ENCODE data around the gene KCNG2.

Gene KCNG2

GRCh38 chr18:79903787-79904356 is 106.1 kb downstream of the KCNG2 start:
- Histone ChIP-seq H3K27ac (ENCODE audit: low read depth, low read length) (no peak overlapping the region), H3K27me3 (ENCODE audit: control insufficient read depth in 1 of 2, insufficient read depth in 2 of 2, low read length in 2 of 2) (no peaks in the 10 kb centered on the region), H3K4me3 (ENCODE audit: low read depth in 1 of 2, low read length in 2 of 2) (no peak overlapping the region), H3K36me3 (ENCODE audit: insufficient read depth, low read length) (peaks cover 1% of the 10 kb centered on the region), H3K4me1 (ENCODE audit: insufficient read depth, low read length) (no peaks in the 10 kb centered on the region), H3K9ac (ENCODE audit: low read length) (no peak overlapping the region), H3K9me3 (ENCODE audit: low read length) (no peaks in the 10 kb centered on the region)

DNA sequence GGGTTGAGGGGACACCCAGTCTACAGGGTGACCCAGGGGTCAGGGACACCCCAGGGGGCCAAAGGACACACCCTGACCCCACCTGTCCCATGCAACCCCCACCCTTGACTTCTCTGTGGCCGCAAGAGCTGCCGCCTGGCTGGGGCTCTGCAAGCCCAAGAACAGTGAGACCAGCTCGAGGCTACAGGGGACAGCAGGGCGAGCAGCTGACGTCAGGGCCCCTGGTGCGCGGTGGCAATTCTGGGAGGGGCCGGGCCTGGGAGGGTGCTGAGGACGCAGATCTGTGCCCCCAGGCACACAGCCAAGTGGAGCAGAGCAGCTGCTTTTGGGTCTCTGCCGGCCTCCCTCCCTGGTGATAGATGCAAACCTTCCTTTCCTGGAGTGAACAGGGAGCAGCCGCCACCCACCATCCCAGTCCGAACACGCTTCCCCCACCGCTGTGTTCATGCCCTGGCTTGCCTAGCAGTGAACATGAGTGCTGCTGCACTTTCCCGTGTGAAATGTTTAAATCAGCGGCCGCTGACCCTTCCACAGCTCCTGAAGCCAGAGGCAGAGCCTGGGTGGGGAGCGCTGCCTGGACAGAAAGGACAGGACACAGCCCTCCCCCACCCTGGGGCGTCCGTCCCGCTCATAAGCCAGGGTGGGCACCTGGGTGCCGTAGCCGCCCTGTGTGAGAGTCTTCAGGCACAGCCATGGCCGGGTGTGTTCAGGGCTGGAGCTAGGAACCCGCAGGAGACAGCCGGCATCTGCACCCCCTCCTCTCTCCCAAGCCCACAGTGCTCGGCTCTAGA is 106.8 kb downstream of the KCNG2 start:
- no peaks in the 10 kb centered on the region for H3K4me1 ChIP-seq (ENCODE audit: insufficient read depth, low read length)
- no peaks in the 10 kb centered on the region for H3K9me3 ChIP-seq (ENCODE audit: low read length)
- H3K36me3 ChIP-seq (ENCODE audit: insufficient read depth, low read length) = peaks cover 5% of the 10 kb centered on the region
- H3K27me3 ChIP-seq (ENCODE audit: control insufficient read depth in 1 of 2, insufficient read depth in 2 of 2, low read length in 2 of 2) = no peaks in the 10 kb centered on the region
- no peak overlapping the region for H3K4me3 ChIP-seq (ENCODE audit: low read depth in 1 of 2, low read length in 2 of 2)
- no peak overlapping the region for H3K9ac ChIP-seq (ENCODE audit: low read length)
- H3K27ac ChIP-seq (ENCODE audit: low read depth, low read length) = no peak overlapping the region

DNA sequence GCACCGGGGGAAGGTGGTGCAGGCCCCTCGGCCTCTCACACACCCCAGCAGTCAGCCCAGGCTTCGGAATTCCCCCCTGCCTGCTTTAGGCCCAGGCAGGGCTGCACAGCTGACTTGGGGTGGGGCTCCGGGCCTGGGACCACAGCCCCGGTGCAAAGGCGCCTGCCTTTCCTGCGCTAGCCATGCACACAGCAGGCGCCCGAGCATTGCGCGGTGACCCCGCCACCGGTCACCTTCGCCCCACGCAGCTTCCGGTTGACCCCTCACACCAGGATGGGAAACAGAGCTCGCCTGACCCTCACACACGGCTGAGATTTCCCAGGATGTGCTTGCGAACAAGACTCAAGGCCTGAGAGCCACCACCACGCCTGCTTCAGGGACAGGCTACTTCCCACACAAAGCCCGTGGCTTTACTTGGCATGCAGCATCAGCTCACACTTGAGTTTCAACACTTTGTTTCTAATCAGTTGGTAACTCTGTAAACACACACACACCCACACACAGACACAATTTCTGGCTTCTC is 107.7 kb downstream of the KCNG2 start:
- no peaks in the 10 kb centered on the region for H3K4me1 ChIP-seq (ENCODE audit: insufficient read depth, low read length)
- H3K27ac ChIP-seq (ENCODE audit: low read depth, low read length) = no peak overlapping the region
- no peak overlapping the region for H3K4me3 ChIP-seq (ENCODE audit: low read depth in 1 of 2, low read length in 2 of 2)
- no peaks in the 10 kb centered on the region for H3K27me3 ChIP-seq (ENCODE audit: control insufficient read depth in 1 of 2, insufficient read depth in 2 of 2, low read length in 2 of 2)
- peaks cover 5% of the 10 kb centered on the region for H3K36me3 ChIP-seq (ENCODE audit: insufficient read depth, low read length)
- no peak overlapping the region for H3K9ac ChIP-seq (ENCODE audit: low read length)
- no peaks in the 10 kb centered on the region for H3K9me3 ChIP-seq (ENCODE audit: low read length)

- H3K9me3 ChIP-seq (ENCODE audit: low read length) = no peaks in the 10 kb centered on the region
- H3K36me3 ChIP-seq (ENCODE audit: insufficient read depth, low read length) = peaks cover 5% of the 10 kb centered on the region
- H3K4me3 ChIP-seq (ENCODE audit: low read depth in 1 of 2, low read length in 2 of 2) = no peak overlapping the region
- H3K27ac ChIP-seq (ENCODE audit: low read depth, low read length) = no peak overlapping the region
- no peaks in the 10 kb centered on the region for H3K27me3 ChIP-seq (ENCODE audit: control insufficient read depth in 1 of 2, insufficient read depth in 2 of 2, low read length in 2 of 2)
- no peak overlapping the region for H3K9ac ChIP-seq (ENCODE audit: low read length)
- H3K4me1 ChIP-seq (ENCODE audit: insufficient read depth, low read length) = no peaks in the 10 kb centered on the region
These were observed 108.3 kb downstream of the KCNG2 start for GRCh38 chr18:79905993-79906392.

DNA sequence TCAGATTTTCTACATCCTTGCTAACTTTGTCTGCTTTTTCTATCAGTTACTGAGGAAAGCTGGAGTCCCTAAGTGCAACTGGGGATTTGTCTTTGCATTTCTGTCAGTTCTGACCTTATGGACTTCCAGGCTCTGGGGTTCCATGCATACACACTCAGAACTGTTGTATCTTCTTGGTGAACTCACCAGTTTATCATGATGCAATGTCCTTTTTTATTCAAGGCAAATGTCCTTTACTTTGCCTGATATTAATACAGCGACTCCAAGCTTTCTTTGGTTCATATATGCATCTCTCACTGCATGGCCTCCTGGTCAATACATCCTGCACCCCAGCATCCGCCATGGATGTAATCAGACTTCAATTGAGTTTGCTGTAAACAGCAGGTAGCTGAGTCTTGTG is 109.0 kb downstream of the KCNG2 start:
- Histone ChIP-seq H3K9me3 (ENCODE audit: low read length) (no peaks in the 10 kb centered on the region), H3K4me3 (ENCODE audit: low read depth in 1 of 2, low read length in 2 of 2) (no peak overlapping the region), H3K4me1 (ENCODE audit: insufficient read depth, low read length) (no peaks in the 10 kb centered on the region), H3K27me3 (ENCODE audit: control insufficient read depth in 1 of 2, insufficient read depth in 2 of 2, low read length in 2 of 2) (no peaks in the 10 kb centered on the region), H3K27ac (ENCODE audit: low read depth, low read length) (no peak overlapping the region), H3K36me3 (ENCODE audit: insufficient read depth, low read length) (peaks cover 5% of the 10 kb centered on the region), H3K9ac (ENCODE audit: low read length) (no peak overlapping the region)

DNA sequence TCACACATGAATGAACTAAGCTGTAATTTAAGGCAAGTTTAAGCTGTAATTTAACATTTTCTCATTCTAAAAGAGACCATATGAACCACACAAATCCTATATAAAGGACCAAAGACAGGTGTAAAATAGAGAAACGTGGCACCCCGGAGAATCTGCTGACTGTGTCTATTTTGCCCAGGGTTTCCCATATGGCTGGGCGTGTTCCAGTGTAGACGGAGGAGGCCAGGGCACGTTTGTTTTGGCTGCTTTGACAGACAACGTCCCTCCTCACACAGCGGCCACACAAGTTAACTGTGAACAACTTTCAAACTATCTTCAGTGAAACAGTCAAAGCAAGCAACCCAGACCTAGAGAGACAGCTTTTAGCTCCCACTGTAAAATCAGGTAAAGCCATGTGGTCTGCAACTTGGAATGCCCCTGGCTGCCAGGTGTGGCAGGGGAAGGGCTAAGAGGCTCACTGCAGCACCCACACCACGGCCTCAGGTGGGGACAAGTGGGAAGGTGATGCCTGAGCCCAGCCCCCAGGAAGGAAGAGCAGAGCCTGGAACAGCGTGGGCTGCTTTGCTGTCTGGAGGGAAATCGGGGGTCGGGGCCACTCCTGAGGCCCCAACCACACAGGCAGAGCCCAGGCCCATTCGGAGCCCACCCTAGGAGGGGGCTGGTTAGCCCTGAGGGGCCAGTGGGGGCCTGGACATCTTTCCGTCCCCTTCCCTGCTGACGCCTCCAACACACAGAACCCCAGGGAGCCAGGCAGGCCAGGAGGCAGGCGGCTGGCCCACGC is 113.0 kb downstream of the KCNG2 start:
- no peak overlapping the region for H3K27ac ChIP-seq (ENCODE audit: low read depth, low read length)
- no peaks in the 10 kb centered on the region for H3K9me3 ChIP-seq (ENCODE audit: low read length)
- no peaks in the 10 kb centered on the region for H3K4me1 ChIP-seq (ENCODE audit: insufficient read depth, low read length)
- peaks cover 5% of the 10 kb centered on the region for H3K36me3 ChIP-seq (ENCODE audit: insufficient read depth, low read length)
- no peaks in the 10 kb centered on the region for H3K27me3 ChIP-seq (ENCODE audit: control insufficient read depth in 1 of 2, insufficient read depth in 2 of 2, low read length in 2 of 2)
- H3K4me3 ChIP-seq (ENCODE audit: low read depth in 1 of 2, low read length in 2 of 2) = no peak overlapping the region
- H3K9ac ChIP-seq (ENCODE audit: low read length) = no peak overlapping the region

GRCh38 chr18:79911344-79912270 is 113.9 kb downstream of the KCNG2 start:
- Histone ChIP-seq H3K27ac (ENCODE audit: low read depth, low read length) (no peak overlapping the region), H3K9ac (ENCODE audit: low read length) (no peak overlapping the region)

DNA sequence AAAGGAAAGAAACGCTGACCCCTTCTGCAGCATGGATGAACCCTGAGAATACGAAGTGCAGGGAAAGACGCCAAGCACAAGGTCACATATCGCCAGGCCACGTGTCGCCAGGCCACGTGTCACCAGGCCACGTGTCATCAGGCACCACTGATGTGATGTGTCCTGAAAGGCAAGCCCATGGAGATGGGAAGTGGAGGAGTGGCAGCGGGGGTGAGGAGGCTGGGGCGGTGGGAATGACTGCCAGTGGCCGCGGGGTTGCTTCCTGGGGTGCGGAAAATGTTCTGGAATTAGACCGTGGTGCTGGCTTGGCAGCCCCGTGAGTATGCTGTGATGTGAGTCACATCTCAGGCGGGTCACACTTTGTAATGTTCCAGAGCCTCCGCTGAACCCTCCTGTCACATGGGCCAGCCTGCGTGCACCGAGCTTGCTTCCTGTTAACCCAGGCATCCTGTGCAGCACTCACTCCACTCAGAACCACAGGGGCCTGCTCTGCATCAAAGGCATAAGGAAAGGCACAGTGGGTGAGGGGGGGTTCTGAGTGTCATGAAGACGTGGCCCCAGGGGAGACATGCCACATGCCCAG is 114.8 kb downstream of the KCNG2 start:
- H3K4me1 ChIP-seq (ENCODE audit: insufficient read depth, low read length) = no peaks in the 10 kb centered on the region
- no peak overlapping the region for H3K9ac ChIP-seq (ENCODE audit: low read length)
- no peaks in the 10 kb centered on the region for H3K9me3 ChIP-seq (ENCODE audit: low read length)
- H3K27ac ChIP-seq (ENCODE audit: low read depth, low read length) = no peak overlapping the region
- H3K4me3 ChIP-seq (ENCODE audit: low read depth in 1 of 2, low read length in 2 of 2) = no peak overlapping the region
- H3K36me3 ChIP-seq (ENCODE audit: insufficient read depth, low read length) = peaks cover 5% of the 10 kb centered on the region
- H3K27me3 ChIP-seq (ENCODE audit: control insufficient read depth in 1 of 2, insufficient read depth in 2 of 2, low read length in 2 of 2) = no peaks in the 10 kb centered on the region

More at GRCh38 chr18:79911344-79912270, 113.9 kb downstream of the KCNG2 start:
- Histone ChIP-seq H3K27me3 (ENCODE audit: control insufficient read depth in 1 of 2, insufficient read depth in 2 of 2, low read length in 2 of 2) (no peaks in the 10 kb centered on the region), H3K4me1 (ENCODE audit: insufficient read depth, low read length) (no peaks in the 10 kb centered on the region), H3K4me3 (ENCODE audit: low read depth in 1 of 2, low read length in 2 of 2) (no peak overlapping the region), H3K9me3 (ENCODE audit: low read length) (no peaks in the 10 kb centered on the region), H3K36me3 (ENCODE audit: insufficient read depth, low read length) (peaks cover 5% of the 10 kb centered on the region)

DNA sequence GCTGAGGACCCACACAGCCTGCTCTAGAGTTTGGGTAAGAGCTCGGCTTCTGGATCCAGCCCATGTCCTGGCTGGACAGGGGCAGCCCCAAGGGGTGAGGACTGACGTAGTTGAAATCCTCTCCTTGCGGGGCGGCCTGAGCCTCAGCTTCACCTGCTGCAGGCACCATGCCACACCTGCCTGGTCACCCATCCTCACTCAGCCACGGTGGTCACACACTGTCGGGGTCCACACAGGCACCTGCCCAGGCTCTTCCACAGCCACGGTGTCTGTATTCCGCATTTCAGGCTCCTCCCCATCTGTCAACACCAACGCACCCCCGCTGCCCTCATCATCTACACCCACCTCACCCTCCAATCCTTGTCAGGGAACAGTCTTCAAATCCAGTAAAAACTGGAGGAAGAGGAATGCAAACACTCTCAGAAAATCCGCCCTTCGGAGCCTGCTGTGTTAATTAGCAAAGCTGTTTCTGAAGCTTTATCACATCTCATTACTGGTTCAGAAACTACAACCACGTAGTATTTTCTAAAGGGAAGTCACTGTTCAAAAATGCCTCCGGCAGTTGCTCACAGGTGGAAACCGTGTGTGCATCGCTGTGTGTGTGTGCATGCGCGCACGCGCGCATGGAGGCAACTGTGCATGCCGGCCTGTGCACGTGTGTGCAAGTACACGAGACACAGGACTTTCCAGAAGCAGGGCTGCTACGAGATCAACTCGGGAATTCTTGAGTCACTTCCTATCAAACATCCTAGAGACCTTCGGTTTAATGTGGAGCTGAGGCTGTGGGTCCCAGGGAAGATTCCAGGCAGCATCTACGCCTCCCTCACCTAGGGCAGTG is 115.5 kb downstream of the KCNG2 start:
- Histone ChIP-seq H3K4me3 (ENCODE audit: low read depth in 1 of 2, low read length in 2 of 2) (no peak overlapping the region), H3K36me3 (ENCODE audit: insufficient read depth, low read length) (peaks cover 5% of the 10 kb centered on the region), H3K9me3 (ENCODE audit: low read length) (no peaks in the 10 kb centered on the region), H3K4me1 (ENCODE audit: insufficient read depth, low read length) (no peaks in the 10 kb centered on the region), H3K27me3 (ENCODE audit: control insufficient read depth in 1 of 2, insufficient read depth in 2 of 2, low read length in 2 of 2) (no peaks in the 10 kb centered on the region), H3K27ac (ENCODE audit: low read depth, low read length) (no peak overlapping the region), H3K9ac (ENCODE audit: low read length) (no peak overlapping the region)

DNA sequence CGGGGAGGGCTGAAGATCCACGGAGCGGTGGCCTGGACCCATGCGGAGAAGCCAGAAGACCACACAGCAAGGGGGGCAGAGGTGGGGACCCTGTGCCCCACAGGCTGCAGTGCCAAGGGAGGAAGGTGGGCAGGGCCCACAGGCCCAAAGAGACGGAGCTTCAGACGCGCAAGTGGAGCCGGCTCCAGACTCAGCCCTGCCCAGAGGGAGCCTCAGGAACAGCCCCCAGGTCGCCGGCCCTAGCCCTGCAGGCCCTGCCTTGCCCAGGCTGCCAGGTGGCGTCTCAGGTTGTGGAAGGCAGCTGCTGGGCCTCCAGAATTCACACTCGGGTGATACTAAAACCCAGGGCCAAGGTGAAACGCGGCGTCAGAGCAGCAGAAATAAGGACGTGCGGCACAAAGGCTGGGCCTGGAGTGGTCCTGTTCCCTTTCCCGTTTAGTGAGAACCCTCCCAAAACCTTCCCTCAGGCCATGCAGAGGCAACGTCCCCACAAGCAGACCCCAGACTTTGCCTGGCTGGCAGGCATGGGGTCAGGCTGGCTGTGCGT is 116.9 kb downstream of the KCNG2 start:
- no peak overlapping the region for H3K27ac ChIP-seq (ENCODE audit: low read depth, low read length)
- H3K27me3 ChIP-seq (ENCODE audit: control insufficient read depth in 1 of 2, insufficient read depth in 2 of 2, low read length in 2 of 2) = no peaks in the 10 kb centered on the region
- no peak overlapping the region for H3K9ac ChIP-seq (ENCODE audit: low read length)
- no peaks in the 10 kb centered on the region for H3K9me3 ChIP-seq (ENCODE audit: low read length)
- H3K4me1 ChIP-seq (ENCODE audit: insufficient read depth, low read length) = no peaks in the 10 kb centered on the region
- peaks cover 9% of the 10 kb centered on the region for H3K36me3 ChIP-seq (ENCODE audit: insufficient read depth, low read length)
- H3K4me3 ChIP-seq (ENCODE audit: low read depth in 1 of 2, low read length in 2 of 2) = no peak overlapping the region

Data from muscle layer of colon (tissue), 2 donors.